ENCODE results near the gene RHOBTB1. TPM values are rescaled to one million over a fixed set of nuclear protein-coding genes. Genes with fewer than 3 reads are reported as not detected.

The RHOBTB1 gene
- total and polyA plus RNA-seq, 4 donors: 2.7 to 11.8 (median 4.9) TPM

DNA sequence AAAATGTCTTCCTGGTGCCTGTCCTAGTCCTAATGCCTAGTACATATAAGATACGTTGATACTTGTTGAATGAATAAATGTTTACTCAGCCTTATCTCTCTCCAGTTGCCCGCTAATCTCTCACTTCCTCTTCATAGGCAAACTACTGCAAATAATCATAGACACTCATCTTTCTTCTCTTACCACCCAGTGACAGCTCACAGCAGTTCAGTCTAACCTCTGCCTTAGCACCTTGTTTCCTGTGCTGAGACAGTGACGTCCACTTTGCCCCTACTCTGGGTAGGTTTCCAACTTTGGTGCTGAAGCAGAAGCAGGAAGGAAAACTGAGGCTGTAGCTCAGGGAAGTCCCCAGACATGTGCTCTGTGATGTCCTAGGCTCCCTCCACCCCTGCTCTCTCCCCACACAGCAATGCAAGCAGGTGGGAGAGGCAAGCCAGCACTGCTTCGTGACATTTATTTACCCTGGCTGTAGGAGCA, 45.5 kb upstream of the RHOBTB1 start:
- H3K36me3 ChIP-seq (ENCODE audit: control insufficient read depth in 4 of 4, insufficient read depth in 3 of 4, low read depth in 1 of 4, low read length in 3 of 4): no peaks in the 10 kb centered on the region
- no peak for DNase-seq (ENCODE audit: low spot score)
- TF ChIP-seq SP1 (IDR thresholded peaks at IDR 0.05) (no peak), GABPA (IDR thresholded peaks at IDR 0.05 in 1 of 2, conservative IDR thresholded peaks at IDR 0.05 in 1 of 2) (no peak), JUND (IDR thresholded peaks at IDR 0.05) (no peak), EGR1 (IDR thresholded peaks at IDR 0.05; ENCODE audit: low read depth in 2 of 2) (no peak), FOXA1 (IDR thresholded peaks at IDR 0.05) (no peak), HNF4G (IDR thresholded peaks at IDR 0.05) (no peak), NR2F2 (IDR thresholded peaks at IDR 0.05) (no peak), TAF1 (conservative IDR thresholded peaks at IDR 0.05) (no peak), YY1 (IDR thresholded peaks at IDR 0.05) (no peak)
- TF ChIP-seq, protein P1, sequence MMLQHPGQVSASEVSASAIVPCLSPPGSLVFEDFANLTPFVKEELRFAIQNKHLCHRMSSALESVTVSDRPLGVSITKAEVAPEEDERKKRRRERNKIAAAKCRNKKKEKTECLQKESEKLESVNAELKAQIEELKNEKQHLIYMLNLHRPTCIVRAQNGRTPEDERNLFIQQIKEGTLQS (IDR thresholded peaks at IDR 0.05): no peak
- TF ChIP-seq, protein P2, sequence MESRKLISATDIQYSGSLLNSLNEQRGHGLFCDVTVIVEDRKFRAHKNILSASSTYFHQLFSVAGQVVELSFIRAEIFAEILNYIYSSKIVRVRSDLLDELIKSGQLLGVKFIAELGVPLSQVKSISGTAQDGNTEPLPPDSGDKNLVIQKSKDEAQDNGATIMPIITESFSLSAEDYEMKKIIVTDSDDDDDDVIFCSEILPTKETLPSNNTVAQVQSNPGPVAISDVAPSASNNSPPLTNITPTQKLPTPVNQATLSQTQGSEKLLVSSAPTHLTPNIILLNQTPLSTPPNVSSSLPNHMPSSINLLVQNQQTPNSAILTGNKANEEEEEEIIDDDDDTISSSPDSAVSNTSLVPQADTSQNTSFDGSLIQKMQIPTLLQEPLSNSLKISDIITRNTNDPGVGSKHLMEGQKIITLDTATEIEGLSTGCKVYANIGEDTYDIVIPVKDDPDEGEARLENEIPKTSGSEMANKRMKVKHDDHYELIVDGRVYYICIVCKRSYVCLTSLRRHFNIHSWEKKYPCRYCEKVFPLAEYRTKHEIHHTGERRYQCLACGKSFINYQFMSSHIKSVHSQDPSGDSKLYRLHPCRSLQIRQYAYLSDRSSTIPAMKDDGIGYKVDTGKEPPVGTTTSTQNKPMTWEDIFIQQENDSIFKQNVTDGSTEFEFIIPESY (IDR thresholded peaks at IDR 0.05): no peak
- TF ChIP-seq, protein P3, sequence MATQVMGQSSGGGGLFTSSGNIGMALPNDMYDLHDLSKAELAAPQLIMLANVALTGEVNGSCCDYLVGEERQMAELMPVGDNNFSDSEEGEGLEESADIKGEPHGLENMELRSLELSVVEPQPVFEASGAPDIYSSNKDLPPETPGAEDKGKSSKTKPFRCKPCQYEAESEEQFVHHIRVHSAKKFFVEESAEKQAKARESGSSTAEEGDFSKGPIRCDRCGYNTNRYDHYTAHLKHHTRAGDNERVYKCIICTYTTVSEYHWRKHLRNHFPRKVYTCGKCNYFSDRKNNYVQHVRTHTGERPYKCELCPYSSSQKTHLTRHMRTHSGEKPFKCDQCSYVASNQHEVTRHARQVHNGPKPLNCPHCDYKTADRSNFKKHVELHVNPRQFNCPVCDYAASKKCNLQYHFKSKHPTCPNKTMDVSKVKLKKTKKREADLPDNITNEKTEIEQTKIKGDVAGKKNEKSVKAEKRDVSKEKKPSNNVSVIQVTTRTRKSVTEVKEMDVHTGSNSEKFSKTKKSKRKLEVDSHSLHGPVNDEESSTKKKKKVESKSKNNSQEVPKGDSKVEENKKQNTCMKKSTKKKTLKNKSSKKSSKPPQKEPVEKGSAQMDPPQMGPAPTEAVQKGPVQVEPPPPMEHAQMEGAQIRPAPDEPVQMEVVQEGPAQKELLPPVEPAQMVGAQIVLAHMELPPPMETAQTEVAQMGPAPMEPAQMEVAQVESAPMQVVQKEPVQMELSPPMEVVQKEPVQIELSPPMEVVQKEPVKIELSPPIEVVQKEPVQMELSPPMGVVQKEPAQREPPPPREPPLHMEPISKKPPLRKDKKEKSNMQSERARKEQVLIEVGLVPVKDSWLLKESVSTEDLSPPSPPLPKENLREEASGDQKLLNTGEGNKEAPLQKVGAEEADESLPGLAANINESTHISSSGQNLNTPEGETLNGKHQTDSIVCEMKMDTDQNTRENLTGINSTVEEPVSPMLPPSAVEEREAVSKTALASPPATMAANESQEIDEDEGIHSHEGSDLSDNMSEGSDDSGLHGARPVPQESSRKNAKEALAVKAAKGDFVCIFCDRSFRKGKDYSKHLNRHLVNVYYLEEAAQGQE (IDR thresholded peaks at IDR 0.05): no peak
- WGBS: 67% methylated on average over 4 of the region's 4 CpGs
- no peak overlapping the region for H3K4me3 ChIP-seq (ENCODE audit: low read depth in 1 of 3, low read length in 3 of 3)
- no peaks in the 10 kb centered on the region for H3K27me3 ChIP-seq (ENCODE audit: control insufficient read depth in 4 of 4, insufficient read depth in 4 of 4, low read length in 3 of 4)
- H3K27ac ChIP-seq (ENCODE audit: low read depth in 1 of 2, low read length in 2 of 2): no peak overlapping the region
- H3K4me1 ChIP-seq (ENCODE audit: control insufficient read depth in 4 of 4, insufficient read depth in 4 of 4, low read length in 3 of 4): no peaks in the 10 kb centered on the region
- H3K9ac ChIP-seq (ENCODE audit: low read depth in 1 of 2, low read length in 2 of 2): no peak overlapping the region
- no peaks in the 10 kb centered on the region for H3K9me3 ChIP-seq (ENCODE audit: control insufficient read depth in 4 of 4, low read length in 3 of 4)

DNA sequence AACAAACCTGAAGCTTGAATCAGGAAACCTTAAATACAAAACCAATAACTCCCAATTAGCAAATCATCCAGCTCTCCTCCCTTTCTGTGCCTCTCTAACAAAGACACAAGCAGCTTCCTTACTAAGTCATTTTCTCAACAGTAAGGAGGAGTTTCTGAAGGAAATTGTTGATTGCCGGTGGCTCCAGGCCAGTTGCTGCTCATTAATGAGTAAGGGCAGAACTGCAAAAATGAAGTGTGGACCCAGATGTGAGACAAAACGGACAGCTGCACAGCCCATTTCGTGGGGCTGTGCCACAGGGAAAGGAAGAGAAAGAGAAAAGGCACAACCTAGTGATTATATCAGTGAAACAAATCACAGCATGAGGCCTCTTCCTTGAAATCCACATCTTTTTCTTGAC, 42.8 kb upstream of the RHOBTB1 start:
- Histone ChIP-seq H3K4me3 (ENCODE audit: low read depth in 1 of 3, low read length in 3 of 3) (no peak overlapping the region), H3K9me3 (ENCODE audit: control insufficient read depth in 4 of 4, low read length in 3 of 4) (no peaks in the 10 kb centered on the region), H3K27ac (ENCODE audit: low read depth in 1 of 2, low read length in 2 of 2) (no peak overlapping the region), H3K27me3 (ENCODE audit: control insufficient read depth in 4 of 4, insufficient read depth in 4 of 4, low read length in 3 of 4) (no peaks in the 10 kb centered on the region), H3K9ac (ENCODE audit: low read depth in 1 of 2, low read length in 2 of 2) (no peak overlapping the region), H3K36me3 (ENCODE audit: control insufficient read depth in 4 of 4, insufficient read depth in 3 of 4, low read depth in 1 of 4, low read length in 3 of 4) (no peaks in the 10 kb centered on the region), H3K4me1 (ENCODE audit: control insufficient read depth in 4 of 4, insufficient read depth in 4 of 4, low read length in 3 of 4) (no peaks in the 10 kb centered on the region)
- TF ChIP-seq, protein P4, sequence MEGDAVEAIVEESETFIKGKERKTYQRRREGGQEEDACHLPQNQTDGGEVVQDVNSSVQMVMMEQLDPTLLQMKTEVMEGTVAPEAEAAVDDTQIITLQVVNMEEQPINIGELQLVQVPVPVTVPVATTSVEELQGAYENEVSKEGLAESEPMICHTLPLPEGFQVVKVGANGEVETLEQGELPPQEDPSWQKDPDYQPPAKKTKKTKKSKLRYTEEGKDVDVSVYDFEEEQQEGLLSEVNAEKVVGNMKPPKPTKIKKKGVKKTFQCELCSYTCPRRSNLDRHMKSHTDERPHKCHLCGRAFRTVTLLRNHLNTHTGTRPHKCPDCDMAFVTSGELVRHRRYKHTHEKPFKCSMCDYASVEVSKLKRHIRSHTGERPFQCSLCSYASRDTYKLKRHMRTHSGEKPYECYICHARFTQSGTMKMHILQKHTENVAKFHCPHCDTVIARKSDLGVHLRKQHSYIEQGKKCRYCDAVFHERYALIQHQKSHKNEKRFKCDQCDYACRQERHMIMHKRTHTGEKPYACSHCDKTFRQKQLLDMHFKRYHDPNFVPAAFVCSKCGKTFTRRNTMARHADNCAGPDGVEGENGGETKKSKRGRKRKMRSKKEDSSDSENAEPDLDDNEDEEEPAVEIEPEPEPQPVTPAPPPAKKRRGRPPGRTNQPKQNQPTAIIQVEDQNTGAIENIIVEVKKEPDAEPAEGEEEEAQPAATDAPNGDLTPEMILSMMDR (IDR thresholded peaks at IDR 0.05; ENCODE audit: low read depth, low read length, missing input control): no peak
- TF ChIP-seq RXRA (IDR thresholded peaks at IDR 0.05) (no peak), TAF1 (conservative IDR thresholded peaks at IDR 0.05) (no peak), NR2F2 (IDR thresholded peaks at IDR 0.05) (no peak), HNF4A (conservative IDR thresholded peaks at IDR 0.05) (no peak), GABPA (IDR thresholded peaks at IDR 0.05 in 1 of 2, conservative IDR thresholded peaks at IDR 0.05 in 1 of 2) (no peak), EGR1 (IDR thresholded peaks at IDR 0.05; ENCODE audit: low read depth in 2 of 2) (no peak), YY1 (IDR thresholded peaks at IDR 0.05) (no peak), FOXA2 (IDR thresholded peaks at IDR 0.05) (no peak), RAD21 (IDR thresholded peaks at IDR 0.05) (no peak), SP1 (IDR thresholded peaks at IDR 0.05) (no peak), JUND (IDR thresholded peaks at IDR 0.05) (no peak)
- TF ChIP-seq, protein P3 (IDR thresholded peaks at IDR 0.05): no peak
- WGBS: 61% methylated on average over 3 of the region's 3 CpGs
- no peak for DNase-seq (ENCODE audit: low spot score)

All from liver (tissue), 9 donors.